ENCODE data around the gene MSRB2.

MSRB2 gene

GRCh38 chr10:23111517-23112286 is 16.3 kb downstream of the MSRB2 start:
- DNase-seq: peak in 3 of 58 donors; percentile 9 to 43 (median 23)

DNA sequence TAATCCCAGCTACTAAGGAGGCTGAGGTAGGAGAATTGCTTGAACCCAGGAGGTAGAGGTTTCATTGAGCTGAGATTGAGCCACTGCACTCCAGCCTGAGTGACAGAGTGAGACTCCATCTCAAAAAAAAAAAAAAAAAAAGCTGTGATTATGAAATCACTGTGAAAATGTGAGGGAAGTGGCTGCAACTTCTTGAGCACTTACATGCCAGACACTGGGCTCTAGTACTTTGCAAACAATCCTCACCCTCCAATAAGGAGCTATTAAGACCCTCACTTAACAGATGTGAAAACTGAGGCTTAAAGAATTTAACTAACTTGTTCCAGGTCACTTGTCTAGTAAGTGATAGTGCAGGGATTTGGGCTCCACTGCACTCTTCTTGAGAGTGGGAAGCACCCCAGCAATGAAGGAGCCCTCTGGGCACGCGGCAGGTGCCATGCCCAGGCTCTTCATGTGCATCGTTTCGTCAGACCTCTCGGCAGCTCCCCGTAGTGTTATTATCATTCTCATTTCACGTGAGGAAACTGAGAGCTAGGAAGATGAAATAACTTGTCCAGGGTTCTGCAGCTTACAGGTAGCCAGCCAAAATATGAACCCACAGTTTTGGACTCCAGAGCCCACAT is 19.0 kb downstream of the MSRB2 start:
- no peak for DNase-seq

DNA sequence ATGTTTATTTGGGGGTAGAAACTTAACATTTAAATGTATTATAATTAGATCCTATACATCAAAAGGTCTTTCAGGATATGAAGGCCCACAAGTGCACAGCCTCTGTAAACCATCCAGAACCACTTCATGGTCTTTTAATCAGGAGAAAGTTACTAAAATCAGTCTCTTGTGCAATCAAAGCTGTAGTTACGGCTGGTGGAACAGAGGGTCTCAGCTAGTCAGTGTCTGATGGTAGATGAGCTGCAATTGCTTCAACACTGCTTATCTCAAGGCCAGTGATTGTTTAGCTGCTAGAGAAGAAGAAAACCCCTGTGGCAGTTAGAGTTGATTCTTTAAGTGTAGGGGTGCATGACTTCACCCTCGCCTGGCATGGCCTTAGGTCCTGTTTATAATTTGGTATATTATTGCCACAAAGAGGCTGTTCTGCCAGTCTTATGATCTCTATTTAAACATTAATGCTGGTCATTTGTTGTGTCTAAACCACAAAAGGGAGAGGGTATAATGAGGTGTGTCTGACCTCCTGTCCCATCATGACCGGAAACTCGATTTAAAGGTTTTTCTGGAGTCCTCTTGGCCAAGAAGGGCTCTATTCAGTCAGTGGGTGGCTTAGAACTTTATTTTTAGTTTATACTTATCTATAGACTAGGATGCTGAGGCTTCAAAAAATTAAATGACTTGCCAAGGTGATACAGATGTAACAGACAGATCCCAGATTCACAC is 21.3 kb downstream of the MSRB2 start:
- DNase-seq: no peak

GRCh38 chr10:23120001-23120934 is 24.9 kb downstream of the MSRB2 start:
- DNase-seq: peak in 40 of 58 donors; percentile 2 to 84 (median 44)

DNA sequence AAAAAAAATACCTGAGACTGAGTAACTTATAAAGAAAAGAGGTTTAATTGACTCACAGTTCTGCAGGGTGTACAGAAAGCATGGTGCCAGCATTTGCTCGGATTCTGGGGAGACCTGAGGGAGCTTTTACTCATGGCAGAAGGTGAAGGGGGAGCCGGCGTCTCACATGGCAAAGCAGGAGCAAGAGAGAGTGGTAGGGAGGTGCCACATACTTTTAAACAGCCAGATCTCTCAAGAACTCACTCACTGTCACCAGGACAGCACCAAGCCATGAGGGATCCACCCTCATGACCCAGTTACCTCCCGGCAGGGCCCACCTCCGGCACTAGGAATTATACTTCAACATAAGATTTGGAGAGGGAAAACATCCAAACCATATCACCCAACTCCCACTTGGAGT is 25.8 kb downstream of the MSRB2 start:
- DNase-seq: no peak

DNA sequence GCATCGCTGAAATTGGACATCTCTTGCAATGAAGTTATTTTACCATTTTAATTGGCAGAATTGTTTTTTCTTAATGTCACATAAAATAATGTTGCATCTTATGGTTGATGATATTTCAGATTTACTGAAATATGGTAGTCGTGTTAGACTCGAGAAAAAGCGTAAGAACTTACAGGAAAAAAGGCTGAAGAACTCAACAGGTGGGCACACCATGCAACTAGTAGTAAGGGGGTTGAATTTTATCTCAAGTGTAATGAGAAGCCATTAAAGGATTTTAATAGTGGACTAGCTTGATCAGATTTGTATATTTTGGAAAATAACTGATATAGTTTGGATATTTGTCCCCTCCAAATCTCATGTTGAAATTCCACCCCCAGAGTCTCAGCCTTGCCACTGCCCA is 41.1 kb downstream of the MSRB2 start:
- DNase-seq: no peak

- DNase-seq: no peak
Measured at GRCh38 chr10:23139677-23140076, 44.3 kb downstream of the MSRB2 start.

DNA sequence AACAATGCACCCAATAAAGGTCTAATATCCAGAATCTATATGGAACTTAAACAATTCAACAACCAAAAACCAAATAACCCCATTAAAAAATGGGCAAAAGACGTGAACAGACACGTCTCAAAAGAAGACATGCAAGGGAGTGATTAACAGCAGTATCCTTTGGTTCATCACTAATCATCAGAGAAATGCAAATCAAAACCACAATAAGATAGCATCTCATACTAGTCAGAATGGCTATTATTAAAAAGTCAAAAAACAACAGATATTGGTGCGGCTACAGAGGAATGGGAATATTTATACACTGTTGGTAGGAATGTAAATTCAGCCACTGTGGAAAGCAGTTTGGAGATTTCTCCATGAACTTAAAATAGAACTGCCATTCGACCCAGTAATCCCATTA is 46.6 kb downstream of the MSRB2 start:
- no peak for DNase-seq

DNA sequence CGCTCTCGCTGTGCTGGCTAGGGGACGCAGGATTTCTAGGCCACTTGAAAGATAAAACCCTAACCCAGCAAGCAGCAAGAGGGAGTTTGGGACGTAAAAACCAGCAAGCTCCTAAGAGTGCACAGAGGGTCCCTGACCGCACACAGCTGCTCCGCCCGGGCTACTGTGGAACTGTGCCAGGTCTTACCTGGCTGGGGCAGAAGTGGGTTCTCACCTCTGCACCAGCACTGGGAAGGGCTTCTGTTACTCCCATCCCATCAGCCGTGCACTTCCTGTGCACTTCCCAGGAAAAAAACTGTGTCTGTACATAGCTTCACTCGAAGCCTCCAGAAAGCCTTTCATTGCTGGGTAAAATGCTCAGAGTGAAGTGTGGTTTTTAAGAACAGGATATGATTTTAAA is 50.9 kb downstream of the MSRB2 start:
- DNase-seq: no peak

GRCh38 chr10:23147035-23147434 is 51.7 kb downstream of the MSRB2 start:
- DNase-seq: no peak

- no peak for DNase-seq
Measured at GRCh38 chr10:23148214-23148613, 52.8 kb downstream of the MSRB2 start.

DNA sequence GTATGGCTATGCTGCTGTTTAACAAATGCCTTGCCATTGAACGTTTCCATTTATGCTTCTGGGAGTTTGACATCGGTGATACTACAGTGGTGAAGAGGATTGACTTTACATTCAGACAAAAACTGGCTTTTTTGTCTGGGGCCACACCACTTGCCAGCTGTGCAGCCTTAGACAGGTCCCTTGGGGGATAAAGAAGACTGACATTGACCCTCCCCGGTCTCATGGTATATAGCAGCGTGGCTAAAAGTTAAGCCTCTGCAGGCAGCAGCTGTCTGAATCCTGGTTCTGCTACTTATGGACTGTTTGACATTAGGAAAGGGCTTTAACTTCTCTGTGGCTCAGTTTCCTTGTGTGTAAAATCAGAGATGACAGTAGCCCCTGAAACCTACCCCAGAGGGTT is 54.7 kb downstream of the MSRB2 start:
- DNase-seq: no peak

GRCh38 chr10:23150610-23151009 is 55.2 kb downstream of the MSRB2 start:
- no peak for DNase-seq

- DNase-seq: no peak
Measured at GRCh38 chr10:23151071-23151470, 55.7 kb downstream of the MSRB2 start.

GRCh38 chr10:23155169-23155568 is 59.8 kb downstream of the MSRB2 start:
- DNase-seq: no peak

DNA sequence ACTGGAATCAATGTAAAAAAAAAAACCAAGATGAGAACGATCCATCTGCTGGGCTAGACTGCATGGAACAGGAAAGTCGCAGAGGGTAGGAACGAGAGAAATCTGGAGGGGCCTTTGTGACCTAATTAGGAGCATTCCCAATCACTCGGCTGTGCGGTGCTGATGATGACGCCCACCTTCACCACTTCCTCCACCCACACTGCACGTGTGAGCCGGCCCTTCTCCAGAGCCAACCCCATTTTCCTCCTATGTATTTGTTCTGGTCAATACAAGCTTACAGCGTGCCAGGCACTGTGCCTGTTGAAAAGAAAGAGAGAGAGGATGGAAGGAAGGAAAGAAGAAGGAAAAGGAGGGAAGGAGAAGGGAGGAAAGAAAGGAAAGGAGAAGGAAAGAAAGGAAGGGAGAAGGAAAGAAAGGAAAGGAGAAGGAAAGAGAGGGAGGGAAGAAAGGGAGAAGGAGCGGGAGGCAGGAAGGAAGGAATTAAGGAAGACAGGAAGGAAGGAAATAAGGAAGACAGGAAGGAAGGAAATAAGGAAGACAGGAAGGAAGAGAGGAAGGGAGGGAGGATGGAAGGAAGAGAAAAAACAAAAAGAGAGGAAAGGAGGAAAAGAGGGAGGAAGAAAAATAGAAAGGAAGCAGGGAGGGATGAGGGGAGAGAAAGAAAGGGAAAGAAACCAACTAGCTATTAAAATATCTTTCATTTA is 61.2 kb downstream of the MSRB2 start:
- no peak for DNase-seq

DNA sequence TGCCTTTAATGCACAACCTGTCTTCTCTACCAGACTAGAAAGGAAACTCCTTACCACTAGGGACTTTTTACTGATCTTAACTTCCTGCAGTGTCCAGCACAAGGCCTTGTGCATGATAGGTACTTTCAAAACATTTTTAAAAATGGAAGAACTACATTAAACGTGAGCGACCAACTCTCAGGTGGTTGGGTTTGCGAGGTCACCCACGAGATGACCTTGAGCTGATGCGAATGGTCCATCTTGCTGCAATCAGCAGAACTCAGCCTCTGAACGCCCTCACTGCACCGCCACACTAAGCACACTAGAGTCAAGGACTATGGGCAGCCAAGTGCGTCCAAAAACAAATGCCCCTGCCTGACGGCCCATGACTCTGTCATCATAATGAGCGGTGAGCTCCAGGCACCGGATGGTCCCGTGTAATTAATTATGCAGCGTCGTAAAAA is 61.9 kb downstream of the MSRB2 start:
- DNase-seq: no peak

DNA sequence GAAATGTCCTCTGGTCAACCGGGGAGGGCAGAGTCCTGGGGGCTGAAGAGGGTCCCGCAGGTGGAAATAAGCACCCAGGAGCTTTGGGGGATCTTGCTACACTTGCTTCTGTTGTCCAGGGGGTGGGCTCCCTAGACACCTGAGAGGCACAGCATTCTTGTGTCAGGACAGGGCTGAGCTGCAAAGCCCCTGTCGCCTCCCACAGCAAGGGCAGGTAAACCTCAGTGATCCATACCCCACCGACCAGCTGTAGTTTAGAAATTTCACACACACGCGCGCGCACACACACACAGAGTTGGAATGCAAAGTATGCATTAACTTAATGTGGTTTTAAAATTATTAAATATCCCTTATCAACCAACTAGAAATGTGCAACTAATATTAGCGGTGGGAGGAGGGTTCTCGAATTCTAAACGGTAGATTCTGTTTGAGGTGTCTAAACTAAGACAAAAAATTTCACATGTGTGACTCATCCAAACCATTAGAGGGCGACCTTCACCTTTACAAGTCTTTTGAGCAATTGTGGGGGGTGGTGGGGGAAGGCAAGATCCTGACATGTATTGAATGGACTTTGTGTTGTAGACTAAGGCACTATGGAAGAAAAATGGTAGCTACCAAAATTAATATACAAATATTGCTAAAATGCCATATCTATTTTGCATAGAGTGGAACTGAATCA is 62.5 kb downstream of the MSRB2 start:
- DNase-seq: peak in 4 of 58 donors; percentile 1 to 13 (median 10)

DNA sequence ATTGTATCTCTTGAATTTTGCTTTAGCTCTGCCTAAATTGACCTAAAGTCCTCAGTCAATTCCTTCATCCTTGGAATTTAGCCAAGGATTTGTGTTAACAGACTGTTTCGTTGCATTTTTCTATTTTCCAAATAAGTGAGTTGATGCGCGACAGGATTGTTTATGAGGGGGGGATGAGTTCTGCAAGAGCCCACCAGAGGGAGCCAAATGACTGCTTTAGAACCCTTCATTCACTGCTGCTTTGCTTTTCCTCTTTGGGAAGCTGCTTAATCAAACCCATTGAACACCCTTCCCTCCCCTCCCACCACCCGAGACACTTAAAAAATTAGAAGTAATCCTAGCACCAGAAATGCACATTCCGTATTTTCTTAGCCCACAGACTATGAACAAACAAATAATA is 63.0 kb downstream of the MSRB2 start:
- peak in 40 of 58 donors; percentile 3 to 58 (median 23) for DNase-seq

Measured in anterior cingulate cortex (tissue), 58 donors.